ENCODE data around the gene TRNT1.
A peak's percentile ranks its signal among the peaks of the same experiment; 100 is the strongest.

TRNT1 gene

DNA sequence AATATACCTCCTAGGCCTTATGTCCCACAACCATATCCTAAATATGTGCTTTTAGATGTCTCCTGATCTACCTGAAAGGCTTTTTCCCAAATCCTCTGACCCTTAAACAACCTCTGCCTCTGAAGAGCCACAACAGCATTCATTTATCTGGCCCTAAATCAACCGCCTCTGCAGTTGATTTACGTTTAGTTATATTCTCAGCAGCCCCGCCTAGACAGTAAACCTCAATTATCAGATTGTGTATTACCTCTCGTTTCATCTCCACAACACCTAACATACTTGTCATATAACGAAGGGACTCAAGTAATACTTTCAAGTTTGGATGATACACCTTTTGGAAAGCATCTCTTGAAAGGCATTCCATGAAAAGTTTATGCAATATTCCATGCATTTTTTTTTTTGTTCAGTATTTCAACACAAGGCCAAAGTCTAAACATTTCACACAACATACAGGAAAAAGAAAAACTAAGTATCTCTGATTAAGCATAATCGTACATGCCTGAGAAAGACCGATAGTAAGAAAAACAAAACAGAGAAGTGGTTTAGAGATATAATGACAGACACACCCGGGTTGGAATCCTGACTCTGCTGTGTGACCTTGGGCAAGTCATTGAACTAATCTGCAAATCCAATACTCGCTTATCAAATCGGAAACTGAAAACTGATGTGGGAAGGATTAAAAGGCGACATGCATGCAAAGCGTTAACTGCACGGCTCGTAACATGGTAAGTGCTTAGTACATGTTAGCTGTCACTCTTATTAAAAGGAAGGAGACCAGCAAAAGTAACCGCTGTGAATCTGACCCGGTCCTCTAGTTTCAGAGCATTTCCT, 52.0 kb downstream of the TRNT1 start:
- CTCF ChIA-PET = interaction anchor here (1.0 kb wide), 1 partner anchor 1112 kb away, joined by 3 read pairs; no protein-coding TSS in a partner anchor
- no peak for DNase-seq
- H3K27me3 Mint-ChIP-seq = peaks cover 9% of the 10 kb centered on the region
- H3K4me1 Mint-ChIP-seq = peaks cover 59% of the 10 kb centered on the region
- H3K4me3 Mint-ChIP-seq = peak overlapping the region; percentile 93
- H3K9me3 Mint-ChIP-seq = no peaks in the 10 kb centered on the region
- H3K36me3 Mint-ChIP-seq = peaks cover 39% of the 10 kb centered on the region
- peak overlapping the region; percentile 90 for H3K27ac Mint-ChIP-seq

DNA sequence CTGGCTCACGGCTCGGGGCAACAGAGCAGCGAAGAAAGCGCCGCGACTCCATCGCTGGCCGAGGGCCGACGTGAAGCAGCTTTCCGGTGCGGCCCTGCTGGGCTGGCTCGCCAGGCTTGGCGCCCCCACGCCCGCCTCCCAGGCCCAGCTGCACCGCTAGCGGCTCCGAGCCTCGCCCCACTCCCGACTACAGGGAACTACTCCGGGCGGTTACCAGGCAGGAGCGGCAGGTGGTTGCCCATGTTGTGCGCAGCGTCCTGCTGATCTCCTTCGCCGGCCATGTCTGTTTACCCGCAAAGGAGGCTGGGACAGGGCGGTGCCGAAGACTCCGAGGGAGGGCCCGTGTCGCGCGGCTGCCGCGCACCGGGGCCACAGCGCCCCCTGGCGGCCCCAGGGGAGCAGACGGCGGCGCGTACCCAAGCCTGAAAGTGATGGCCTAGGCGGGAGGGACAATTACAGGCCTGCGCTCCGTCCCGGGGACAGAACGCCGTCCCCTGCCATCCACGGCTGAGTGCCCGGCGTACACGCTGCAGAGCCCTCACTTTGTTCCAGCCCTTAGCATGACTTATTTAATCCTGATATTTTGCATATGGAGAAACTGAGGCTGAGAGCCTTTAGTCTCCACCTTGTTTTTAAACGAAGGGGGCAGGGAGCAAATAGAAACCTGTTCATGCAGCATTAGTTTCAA, 52.8 kb downstream of the TRNT1 start, which contains the start of gene CRBN:
Gene CRBN, minus strand, starts transcription at position 285 of the 688 bp plus-strand sequence. Its CDS starts 4 bp downstream, at position 281.
- Mint-ChIP-seq H3K36me3 (peaks cover 34% of the 10 kb centered on the region), H3K27me3 (peaks cover 9% of the 10 kb centered on the region), H3K4me1 (peaks cover 52% of the 10 kb centered on the region), H3K4me3 (peak within 1 kb of the TSS; percentile 93), H3K27ac (peak within 1 kb of the TSS; percentile 90), H3K9me3 (no peaks in the 10 kb centered on the region)
- CTCF ChIA-PET = no interaction called here
- DNase-seq = peak; percentile 92

GRCh38 chr3:3180456-3180855, 53.7 kb downstream of the TRNT1 start:
- H3K27me3 Mint-ChIP-seq = peaks cover 9% of the 10 kb centered on the region
- peak overlapping the region; percentile 93 for H3K4me3 Mint-ChIP-seq
- no peaks in the 10 kb centered on the region for H3K9me3 Mint-ChIP-seq
- CTCF ChIA-PET = interaction anchor here (0.7 to 1.6 kb wide), 2 partner anchors 13 to 20 kb away, joined by 3 to 5 read pairs; no protein-coding TSS in a partner anchor
- DNase-seq = no peak
- H3K36me3 Mint-ChIP-seq = peaks cover 26% of the 10 kb centered on the region
- no peak overlapping the region for H3K27ac Mint-ChIP-seq
- peaks cover 43% of the 10 kb centered on the region for H3K4me1 Mint-ChIP-seq

GRCh38 chr3:3184876-3185275, 58.1 kb downstream of the TRNT1 start:
- Mint-ChIP-seq H3K27me3 (peaks cover 9% of the 10 kb centered on the region), H3K27ac (no peak overlapping the region), H3K4me1 (peaks cover 12% of the 10 kb centered on the region), H3K4me3 (no peak overlapping the region), H3K9me3 (peaks cover 5% of the 10 kb centered on the region), H3K36me3 (no peaks in the 10 kb centered on the region)
- CTCF ChIA-PET = no interaction called here
- no peak for DNase-seq

DNA sequence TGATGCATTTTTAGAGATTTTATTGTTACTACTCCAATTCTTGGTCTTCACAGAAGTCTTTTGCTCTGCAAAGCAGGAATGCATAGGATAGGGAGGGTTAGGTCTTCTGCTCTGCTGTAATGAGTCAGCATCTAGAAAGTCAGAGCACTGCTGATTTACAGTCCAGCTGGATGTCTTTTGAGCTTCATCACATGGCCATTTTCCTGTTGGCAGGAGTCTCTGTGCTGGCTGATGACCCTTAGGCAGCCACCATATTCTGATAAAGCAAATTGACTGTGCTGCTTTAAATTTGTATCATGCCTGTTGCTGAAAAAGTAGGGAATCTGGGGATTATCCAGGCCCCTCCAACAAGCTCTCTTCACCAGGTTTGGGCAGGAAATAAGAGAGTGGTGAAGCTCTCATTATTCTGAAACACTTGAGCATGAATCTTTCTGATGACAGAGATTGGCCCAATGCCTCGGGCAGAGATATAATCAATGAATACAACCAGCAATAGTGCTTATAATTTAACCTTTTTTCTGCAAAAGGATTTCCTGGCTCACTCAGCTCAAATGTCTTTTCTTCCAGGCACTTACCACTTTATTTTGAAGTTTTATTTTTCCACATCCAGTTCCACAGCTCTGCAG, 62.5 kb downstream of the TRNT1 start:
- H3K27me3 Mint-ChIP-seq = no peaks in the 10 kb centered on the region
- no peak for DNase-seq
- H3K4me3 Mint-ChIP-seq = no peak overlapping the region
- H3K36me3 Mint-ChIP-seq = no peaks in the 10 kb centered on the region
- no peak overlapping the region for H3K27ac Mint-ChIP-seq
- H3K9me3 Mint-ChIP-seq = peaks cover 5% of the 10 kb centered on the region
- CTCF ChIA-PET = interaction anchor here (1.2 kb wide), 1 partner anchor 11 kb away, joined by 4 read pairs; no protein-coding TSS in a partner anchor
- H3K4me1 Mint-ChIP-seq = peaks cover 27% of the 10 kb centered on the region

- CTCF ChIA-PET = no interaction called here
- Mint-ChIP-seq H3K4me1 (peaks cover 27% of the 10 kb centered on the region), H3K27ac (no peak overlapping the region), H3K4me3 (no peak overlapping the region), H3K36me3 (no peaks in the 10 kb centered on the region), H3K27me3 (no peaks in the 10 kb centered on the region), H3K9me3 (peaks cover 5% of the 10 kb centered on the region)
- DNase-seq = no peak
Observed at GRCh38 chr3:3189961-3190360, 63.2 kb downstream of the TRNT1 start.

DNA sequence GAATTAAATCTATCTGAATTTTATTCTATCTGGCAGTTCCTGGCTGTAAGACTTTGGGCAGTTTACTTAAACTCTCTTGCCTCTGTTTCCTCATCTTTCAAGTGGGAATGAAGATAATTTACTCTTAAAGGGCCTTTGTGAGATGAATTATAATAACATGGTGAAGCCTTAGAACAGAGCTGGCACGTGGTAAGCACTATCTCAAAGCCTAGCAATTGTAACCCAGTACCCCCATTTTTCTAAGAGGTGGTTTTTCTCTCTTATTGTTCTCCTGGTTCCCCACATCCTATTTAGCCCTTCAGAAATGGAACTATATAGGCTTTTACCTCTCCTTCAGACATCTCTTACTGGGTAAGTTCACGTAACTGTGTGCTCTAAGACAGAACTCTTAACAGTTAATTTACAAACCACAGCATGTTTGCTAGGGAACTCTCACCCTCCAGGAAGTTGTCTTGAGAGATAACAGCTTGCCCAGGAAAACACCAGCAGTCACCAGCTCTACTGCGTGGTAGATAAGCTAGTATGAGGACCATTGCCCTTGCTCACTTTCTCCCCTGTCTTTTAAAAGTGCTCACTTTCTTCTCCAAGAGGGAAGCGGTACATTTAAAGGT, 65.0 kb downstream of the TRNT1 start:
- Mint-ChIP-seq H3K4me1 (peaks cover 27% of the 10 kb centered on the region), H3K27ac (peak overlapping the region; percentile 83), H3K36me3 (no peaks in the 10 kb centered on the region), H3K9me3 (no peaks in the 10 kb centered on the region), H3K4me3 (no peak overlapping the region), H3K27me3 (no peaks in the 10 kb centered on the region)
- DNase-seq = peak; percentile 24
- CTCF ChIA-PET = interaction anchor here (1.0 to 1.3 kb wide), 3 partner anchors 9 to 10 kb away, joined by 3 to 5 read pairs (median 5); no protein-coding TSS in a partner anchor

DNA sequence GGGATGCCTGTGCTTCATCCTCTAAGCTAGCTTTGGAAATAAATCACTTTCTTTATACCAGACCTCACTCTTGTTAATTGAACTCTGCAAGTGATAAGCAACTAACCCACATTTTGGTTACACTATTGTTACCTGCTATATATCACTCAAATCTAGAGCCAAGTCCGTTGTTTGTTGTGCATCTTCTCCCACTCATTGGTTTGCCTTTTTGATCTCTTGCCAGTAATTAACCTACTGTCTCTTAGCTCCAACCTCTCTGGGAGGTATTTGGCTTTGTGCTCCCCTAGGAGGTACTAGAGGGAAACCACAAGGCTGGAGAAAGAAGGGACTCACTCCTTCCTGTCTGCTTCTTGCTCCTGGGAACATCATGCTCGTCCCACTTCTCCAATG, 65.5 kb downstream of the TRNT1 start:
- DNase-seq = no peak
- H3K27ac Mint-ChIP-seq = peak overlapping the region; percentile 83
- no peak overlapping the region for H3K4me3 Mint-ChIP-seq

GRCh38 chr3:3194861-3195260, 68.1 kb downstream of the TRNT1 start:
- Mint-ChIP-seq H3K36me3 (no peaks in the 10 kb centered on the region), H3K4me1 (peaks cover 21% of the 10 kb centered on the region), H3K4me3 (no peak overlapping the region), H3K27ac (no peak overlapping the region), H3K9me3 (no peaks in the 10 kb centered on the region), H3K27me3 (no peaks in the 10 kb centered on the region)
- CTCF ChIA-PET = no interaction called here
- no peak for DNase-seq

More for the DNA sequence above, 65.5 kb downstream of the TRNT1 start:
- no peaks in the 10 kb centered on the region for H3K9me3 Mint-ChIP-seq
- H3K4me1 Mint-ChIP-seq = peaks cover 27% of the 10 kb centered on the region
- no peaks in the 10 kb centered on the region for H3K27me3 Mint-ChIP-seq
- CTCF ChIA-PET = interaction anchor here (1.0 to 1.6 kb wide), 4 partner anchors 8 to 806 kb away, joined by 3 to 6 read pairs (median 5); no protein-coding TSS in a partner anchor
- no peaks in the 10 kb centered on the region for H3K36me3 Mint-ChIP-seq

DNA sequence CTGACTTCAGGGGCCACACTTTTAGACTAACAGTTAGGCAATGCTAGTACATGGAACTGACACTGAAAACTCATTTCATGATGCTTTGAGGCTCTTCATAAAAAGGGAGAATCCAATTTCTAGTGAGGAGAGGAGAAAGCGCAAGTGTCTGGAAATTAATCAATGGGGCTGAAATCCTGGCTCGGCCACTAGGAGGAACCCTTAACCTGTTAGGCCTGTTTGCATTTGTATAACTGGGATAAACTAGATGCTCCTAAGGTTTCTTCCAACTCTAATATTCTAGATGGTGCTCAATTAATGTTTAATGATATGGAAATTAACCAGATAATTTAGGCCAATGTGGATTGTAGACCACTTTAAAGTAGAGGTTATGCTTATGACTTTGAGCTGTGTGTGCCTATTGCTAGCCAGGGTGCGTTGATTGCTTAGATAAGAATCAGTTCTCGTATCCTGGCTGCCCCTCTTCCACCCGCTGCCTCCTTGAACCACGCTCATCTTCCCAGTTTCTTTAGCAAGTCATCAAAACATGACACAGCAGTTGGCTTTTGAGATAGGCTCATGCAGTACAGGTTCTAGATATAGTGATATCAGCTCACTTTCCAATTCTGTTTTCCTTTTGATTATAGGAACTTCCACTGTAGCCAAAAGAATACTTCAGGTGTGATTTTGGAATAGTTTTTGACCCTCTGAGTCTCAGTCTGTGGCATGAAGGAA, 69.6 kb downstream of the TRNT1 start:
- H3K4me1 Mint-ChIP-seq = peaks cover 19% of the 10 kb centered on the region
- no peaks in the 10 kb centered on the region for H3K36me3 Mint-ChIP-seq
- no peaks in the 10 kb centered on the region for H3K9me3 Mint-ChIP-seq
- peak; percentile 38 for DNase-seq
- no peaks in the 10 kb centered on the region for H3K27me3 Mint-ChIP-seq
- CTCF ChIA-PET = interaction anchor here (1.2 kb wide), 1 partner anchor 1092 kb away, joined by 5 read pairs; no protein-coding TSS in a partner anchor
- H3K27ac Mint-ChIP-seq = no peak overlapping the region
- no peak overlapping the region for H3K4me3 Mint-ChIP-seq
